Keratinocyte (primary cell): ENCODE measurements around the gene LTBP3.

Experiments
- CTCF ChIP-seq, 3 experiments: IDR thresholded peaks in 1 of 3; conservative IDR thresholded peaks in 1 of 3; optimal IDR thresholded peaks in 1 of 3; 2 replicates in 2 of 3; 3 replicates in 1 of 3; pipeline versions ENCODE3 to v1.5.1; 2011; ENCODE audit warnings: low read length in 3 of 3, mild to moderate bottlenecking in 3 of 3, moderate library complexity in 2 of 3, control low read depth in 1 of 3, inconsistent platforms in 1 of 3; ENCODE audit not compliant: insufficient read depth in 2 of 3; ENCODE audit errors: extremely low read depth in 1 of 3
- EZH2 ChIP-seq: IDR thresholded peaks from one replicate; pipeline ENCODE4 v1.6.1; 2012; ENCODE audit warnings: inconsistent platforms, mild to moderate bottlenecking, low read length, moderate library complexity

DNA sequence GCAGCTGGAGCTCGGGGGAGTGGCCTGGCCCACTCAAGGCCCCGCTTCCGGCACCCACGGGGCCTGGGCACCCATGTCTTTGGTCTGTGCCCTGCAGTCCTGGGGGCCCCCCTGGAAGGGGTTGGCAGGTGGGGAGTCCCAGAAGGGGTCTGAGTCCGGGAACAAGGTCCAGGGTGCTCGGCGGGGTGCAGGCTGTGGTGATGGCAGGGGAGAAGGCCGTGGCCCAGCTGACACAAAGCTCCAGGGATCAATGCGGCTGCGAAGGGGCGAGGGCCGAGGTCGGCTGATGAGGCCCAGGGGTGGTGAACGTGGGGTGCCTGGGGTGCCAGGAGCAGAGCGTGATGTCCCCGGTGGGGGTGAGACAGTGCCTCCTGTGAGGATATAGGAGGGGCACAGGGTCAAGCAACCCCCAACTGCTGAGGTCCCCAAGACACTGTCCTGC lies 40.1 kb upstream of the LTBP3 start:
- TF ChIP-seq CTCF (optimal IDR thresholded peaks at IDR 0.05 in 1 of 3, IDR thresholded peaks at IDR 0.05 in 1 of 3, conservative IDR thresholded peaks at IDR 0.05 in 1 of 3; ENCODE audit: extremely low read depth in 1 of 3, insufficient read depth in 2 of 3, low read length in 3 of 3) (no peak), EZH2 (no peak)
